Endothelial cell (in vitro differentiated cells): ENCODE measurements around the gene CC2D2A. TPM values are rescaled to one million over a fixed set of nuclear protein-coding genes. Genes with fewer than 3 reads are reported as not detected.
"Not testable (repeated sequence)": the region's sequence is repeated elsewhere in the genome, so short reads cannot be mapped to it uniquely, and the experiment has no call there.

Source experiments
- DNase-seq: peaks from one replicate; pipeline ENCODE4 v3.0.0; 2021; ENCODE audit warnings: low spot score
- H3K27ac Mint-ChIP-seq: one replicate; pipeline ENCODE4 v1.8.0; 2021; ENCODE audit warnings: mixed read lengths, inconsistent platforms; ENCODE audit not compliant: unreplicated experiment
- H3K27me3 Mint-ChIP-seq: one replicate; pipeline ENCODE4 v1.8.0; 2021; ENCODE audit warnings: mild to moderate bottlenecking, moderate library complexity, mixed read lengths, inconsistent platforms; ENCODE audit not compliant: unreplicated experiment
- H3K36me3 Mint-ChIP-seq: one replicate; pipeline ENCODE4 v1.8.0; 2021; ENCODE audit warnings: mild to moderate bottlenecking, low read depth, mixed read lengths, inconsistent platforms; ENCODE audit not compliant: unreplicated experiment
- H3K4me1 Mint-ChIP-seq: one replicate; pipeline ENCODE4 v1.8.0; 2021; ENCODE audit warnings: mild to moderate bottlenecking, mixed read lengths, inconsistent platforms; ENCODE audit not compliant: unreplicated experiment
- H3K4me3 Mint-ChIP-seq: one replicate; pipeline ENCODE4 v1.8.0; 2021; ENCODE audit warnings: mild to moderate bottlenecking, mixed read lengths, inconsistent platforms; ENCODE audit not compliant: unreplicated experiment
- H3K9me3 Mint-ChIP-seq: one replicate; pipeline ENCODE4 v1.8.0; 2021; ENCODE audit warnings: mixed read lengths, inconsistent platforms; ENCODE audit not compliant: unreplicated experiment
- CTCF ChIP-seq: fragments of 200-600 bp; sonication (generic); IDR thresholded peaks from one replicate; pipeline ENCODE4 v1.5.0; 2021; ENCODE audit warnings: antibody characterized with exemption; ENCODE audit not compliant: unreplicated experiment
- total RNA-seq: library from RNA; stranded (reverse); fragmentation: NEBNext Ultra II Directional; extraction: Animal tissue kit (Norgen Biotek cat#: 25700); gene quantifications from one replicate; pipeline ENCODE4 v1.2.1, GENCODE V29; 2021; ENCODE audit not compliant: unreplicated experiment

The CC2D2A gene
- total RNA-seq, 1 donor from 2014 or later, result 43.0 TPM

GRCh38 chr4:15600176-15600575, 130.5 kb downstream of the CC2D2A start:
- Mint-ChIP-seq H3K36me3 (peaks cover 23% of the 10 kb centered on the region), H3K27me3 (no peaks in the 10 kb centered on the region), H3K27ac (no peak overlapping the region)

GRCh38 chr4:15601862-15602261, 132.2 kb downstream of the CC2D2A start:
- Mint-ChIP-seq H3K9me3 (no peaks in the 10 kb centered on the region), H3K4me3 (no peak overlapping the region), H3K27me3 (no peaks in the 10 kb centered on the region), H3K4me1 (no peaks in the 10 kb centered on the region), H3K27ac (no peak overlapping the region), H3K36me3 (peaks cover 23% of the 10 kb centered on the region)
- no peak for DNase-seq
- TF ChIP-seq CTCF, result no peak

More at GRCh38 chr4:15600176-15600575, 130.5 kb downstream of the CC2D2A start:
- H3K4me3 Mint-ChIP-seq, result no peak overlapping the region
- no peak for DNase-seq
- no peak for TF ChIP-seq CTCF
- H3K4me1 Mint-ChIP-seq, result no peaks in the 10 kb centered on the region
- no peaks in the 10 kb centered on the region for H3K9me3 Mint-ChIP-seq

- Mint-ChIP-seq H3K27me3 (no peaks in the 10 kb centered on the region), H3K9me3 (no peaks in the 10 kb centered on the region), H3K4me3 (no peak overlapping the region), H3K27ac (no peak overlapping the region), H3K36me3 (peaks cover 23% of the 10 kb centered on the region), H3K4me1 (no peaks in the 10 kb centered on the region)
- no peak for DNase-seq
- no peak for TF ChIP-seq CTCF
Observed at GRCh38 chr4:15605537-15605936, 135.9 kb downstream of the CC2D2A start.

GRCh38 chr4:15610855-15611254, 141.2 kb downstream of the CC2D2A start:
- Mint-ChIP-seq H3K9me3 (no peaks in the 10 kb centered on the region), H3K27me3 (no peaks in the 10 kb centered on the region), H3K4me1 (peaks cover 3% of the 10 kb centered on the region), H3K36me3 (peaks cover 11% of the 10 kb centered on the region), H3K27ac (no peak overlapping the region), H3K4me3 (no peak overlapping the region)
- DNase-seq, result no peak
- TF ChIP-seq CTCF, result no peak

- Mint-ChIP-seq H3K4me1 (peaks cover 7% of the 10 kb centered on the region), H3K4me3 (no peak overlapping the region)
Observed at GRCh38 chr4:15612136-15612535, 142.5 kb downstream of the CC2D2A start.

GRCh38 chr4:15614891-15615290, 145.2 kb downstream of the CC2D2A start:
- H3K36me3 Mint-ChIP-seq, result peaks cover 41% of the 10 kb centered on the region
- H3K27ac Mint-ChIP-seq, H3K4me1 Mint-ChIP-seq: not testable (repeated sequence)

More at GRCh38 chr4:15612136-15612535, 142.5 kb downstream of the CC2D2A start:
- Mint-ChIP-seq H3K27me3 (peaks cover 9% of the 10 kb centered on the region), H3K27ac (no peak overlapping the region), H3K9me3 (no peaks in the 10 kb centered on the region), H3K36me3 (peaks cover 20% of the 10 kb centered on the region)
- TF ChIP-seq CTCF, result no peak
- no peak for DNase-seq

GRCh38 chr4:15617407-15617806, 147.7 kb downstream of the CC2D2A start:
- not testable (repeated sequence) for H3K9me3 Mint-ChIP-seq, H3K4me1 Mint-ChIP-seq, H3K27ac Mint-ChIP-seq, H3K27me3 Mint-ChIP-seq, DNase-seq, H3K4me3 Mint-ChIP-seq
- H3K36me3 Mint-ChIP-seq, result peaks cover 65% of the 10 kb centered on the region

More at GRCh38 chr4:15614891-15615290, 145.2 kb downstream of the CC2D2A start:
- not testable (repeated sequence) for H3K9me3 Mint-ChIP-seq, H3K27me3 Mint-ChIP-seq, H3K4me3 Mint-ChIP-seq, DNase-seq
